BLaER1 treated with 17β-estradiol and CSF1 and Interleukin-3, amounts not matched to agents 10 nM and 100 nM (cell line): ENCODE measurements around the gene COA4.

Experiments
- H3K27ac ChIP-seq, 11 experiments: shearing (Covaris generic); formaldehyde crosslinking; 2 replicates each; pipeline ENCODE4 v1.8.1; 2022
- H3K27me3 ChIP-seq, 11 experiments: shearing (Covaris generic); formaldehyde crosslinking; 2 replicates each; pipeline ENCODE4 v1.8.1; 2022
- H3K36me3 ChIP-seq, 11 experiments: shearing (Covaris generic); formaldehyde crosslinking; 2 replicates each; pipeline ENCODE4 v1.8.1; 2022
- H3K4me1 ChIP-seq, 10 experiments: shearing (Covaris generic); formaldehyde crosslinking; 2 replicates each; pipeline ENCODE4 v1.8.1; 2022
- H3K4me2 ChIP-seq, 11 experiments: shearing (Covaris generic); formaldehyde crosslinking; 2 replicates each; pipeline ENCODE4 v1.8.1; 2022
- H3K4me3 ChIP-seq, 10 experiments: shearing (Covaris generic); formaldehyde crosslinking; 2 replicates each; pipeline ENCODE4 v1.8.1; 2022
- H3K9ac ChIP-seq, 11 experiments: shearing (Covaris generic); formaldehyde crosslinking; 2 replicates each; pipeline ENCODE4 v1.8.1; 2022
- H3K9me3 ChIP-seq, 11 experiments: shearing (Covaris generic); formaldehyde crosslinking; replicated peaks in 1 of 11; 2 replicates each; pipeline ENCODE4 v1.8.1; 2022
- H4K20me1 ChIP-seq, 11 experiments: shearing (Covaris generic); formaldehyde crosslinking; 2 replicates each; pipeline ENCODE4 v1.8.1; 2022
- Cebpa-rat ChIP-seq, 11 experiments: shearing (Covaris generic); IDR thresholded peaks; 2 replicates each; pipeline ENCODE4 v1.8.1; 2022

The COA4 gene

GRCh38 chr11:73854680-73855079, 22.0 kb downstream of the COA4 start:
- no peak overlapping the region for H3K27ac ChIP-seq
- H3K4me1 ChIP-seq, result peaks cover 0 to 13% (median 7%) of the 10 kb centered on the region in 10 experiments; a peak in 8 of 20 replicates
- no peak overlapping the region for H3K4me3 ChIP-seq
- no peaks in the 10 kb centered on the region for H4K20me1 ChIP-seq
- no peaks in the 10 kb centered on the region for H3K27me3 ChIP-seq
- no peak for TF ChIP-seq Cebpa-rat (IDR thresholded peaks at IDR 0.05)
- no peak overlapping the region for H3K4me2 ChIP-seq
- no peaks in the 10 kb centered on the region for H3K9me3 ChIP-seq
- peaks cover 4 to 65% (median 35%) of the 10 kb centered on the region in 11 experiments; a peak in 21 of 22 replicates for H3K36me3 ChIP-seq
- no peak overlapping the region for H3K9ac ChIP-seq

GRCh38 chr11:73852049-73852448, 24.6 kb downstream of the COA4 start:
- no peaks in the 10 kb centered on the region for H3K27me3 ChIP-seq

GRCh38 chr11:73851046-73851764, 25.4 kb downstream of the COA4 start:
- no peak overlapping the region for H3K4me3 ChIP-seq
- no peak overlapping the region for H3K27ac ChIP-seq
- peaks cover 13 to 26% (median 19%) of the 10 kb centered on the region in 10 experiments for H3K4me1 ChIP-seq
- peak overlapping the region in 2 of 11 experiments; percentile 9 to 35; a peak in 3 of 22 replicates for H3K4me2 ChIP-seq
- H4K20me1 ChIP-seq, result no peaks in the 10 kb centered on the region
- no peaks in the 10 kb centered on the region for H3K27me3 ChIP-seq
- H3K9me3 ChIP-seq, result no peaks in the 10 kb centered on the region
- no peak overlapping the region for H3K9ac ChIP-seq
- no peak for TF ChIP-seq Cebpa-rat (IDR thresholded peaks at IDR 0.05)
- peaks cover 4 to 72% (median 44%) of the 10 kb centered on the region in 11 experiments for H3K36me3 ChIP-seq

More at GRCh38 chr11:73852049-73852448, 24.6 kb downstream of the COA4 start:
- TF ChIP-seq Cebpa-rat (IDR thresholded peaks at IDR 0.05), result no peak
- peaks cover 4 to 63% (median 36%) of the 10 kb centered on the region in 11 experiments; a peak in 21 of 22 replicates for H3K36me3 ChIP-seq
- H4K20me1 ChIP-seq, result no peaks in the 10 kb centered on the region
- no peaks in the 10 kb centered on the region for H3K9me3 ChIP-seq
- H3K27ac ChIP-seq, result no peak overlapping the region
- H3K4me1 ChIP-seq, result peaks cover 9 to 21% (median 14%) of the 10 kb centered on the region in 10 experiments
- no peak overlapping the region for H3K4me3 ChIP-seq
- H3K9ac ChIP-seq, result no peak overlapping the region
- H3K4me2 ChIP-seq, result peak overlapping the region in 1 of 11 experiments; percentile 35; a peak in 2 of 22 replicates

GRCh38 chr11:73839123-73839457, 37.6 kb downstream of the COA4 start:
- Histone ChIP-seq H3K9ac (no peak overlapping the region), H3K27ac (no peak overlapping the region), H3K36me3 (peaks cover 28 to 69% (median 51%) of the 10 kb centered on the region in 11 experiments), H3K27me3 (no peaks in the 10 kb centered on the region), H3K9me3 (no peaks in the 10 kb centered on the region), H3K4me3 (no peak overlapping the region), H3K4me2 (no peak overlapping the region), H3K4me1 (peaks cover 0 to 10% (median 6%) of the 10 kb centered on the region in 10 experiments; a peak in 11 of 20 replicates), H4K20me1 (no peaks in the 10 kb centered on the region; a peak in 1 of 22 replicates)
- TF ChIP-seq Cebpa-rat (IDR thresholded peaks at IDR 0.05), result no peak

GRCh38 chr11:73838443-73839122, 38.1 kb downstream of the COA4 start:
- no peaks in the 10 kb centered on the region for H4K20me1 ChIP-seq
- H3K27ac ChIP-seq, result no peak overlapping the region
- no peak for TF ChIP-seq Cebpa-rat (IDR thresholded peaks at IDR 0.05)
- no peaks in the 10 kb centered on the region for H3K9me3 ChIP-seq
- H3K4me3 ChIP-seq, result no peak overlapping the region
- no peaks in the 10 kb centered on the region for H3K27me3 ChIP-seq
- peaks cover 23 to 69% (median 50%) of the 10 kb centered on the region in 11 experiments for H3K36me3 ChIP-seq
- H3K9ac ChIP-seq, result no peak overlapping the region
- peaks cover 0 to 15% (median 10%) of the 10 kb centered on the region in 10 experiments; a peak in 11 of 20 replicates for H3K4me1 ChIP-seq
- no peak overlapping the region for H3K4me2 ChIP-seq

GRCh38 chr11:73833067-73833466, 43.6 kb downstream of the COA4 start:
- Histone ChIP-seq H4K20me1 (no peaks in the 10 kb centered on the region), H3K9ac (no peak overlapping the region), H3K27ac (no peak overlapping the region), H3K4me1 (peaks cover 0 to 15% (median 10%) of the 10 kb centered on the region in 10 experiments; a peak in 11 of 20 replicates), H3K9me3 (no peaks in the 10 kb centered on the region), H3K27me3 (no peaks in the 10 kb centered on the region), H3K4me3 (no peak overlapping the region), H3K4me2 (no peak overlapping the region), H3K36me3 (peaks cover 33 to 95% (median 65%) of the 10 kb centered on the region in 11 experiments)
- TF ChIP-seq Cebpa-rat (IDR thresholded peaks at IDR 0.05), result no peak

GRCh38 chr11:73830261-73830660, 46.4 kb downstream of the COA4 start:
- H4K20me1 ChIP-seq, result no peaks in the 10 kb centered on the region
- H3K36me3 ChIP-seq, result peaks cover 44 to 94% (median 71%) of the 10 kb centered on the region in 11 experiments
- TF ChIP-seq Cebpa-rat (IDR thresholded peaks at IDR 0.05), result no peak
- H3K4me3 ChIP-seq, result no peak overlapping the region
- H3K4me1 ChIP-seq, result peaks cover 0 to 15% (median 10%) of the 10 kb centered on the region in 10 experiments; a peak in 11 of 20 replicates
- no peaks in the 10 kb centered on the region for H3K9me3 ChIP-seq
- no peak overlapping the region for H3K27ac ChIP-seq
- H3K4me2 ChIP-seq, result no peak overlapping the region
- H3K9ac ChIP-seq, result no peak overlapping the region
- no peaks in the 10 kb centered on the region for H3K27me3 ChIP-seq
